ENCODE data around the gene SFSWAP. TPM values are rescaled to one million over a fixed set of nuclear protein-coding genes. Genes with fewer than 3 reads are reported as not detected.

SFSWAP gene
- polyA plus RNA-seq, 1 donor from 2014 or later: 56.6 TPM

DNA sequence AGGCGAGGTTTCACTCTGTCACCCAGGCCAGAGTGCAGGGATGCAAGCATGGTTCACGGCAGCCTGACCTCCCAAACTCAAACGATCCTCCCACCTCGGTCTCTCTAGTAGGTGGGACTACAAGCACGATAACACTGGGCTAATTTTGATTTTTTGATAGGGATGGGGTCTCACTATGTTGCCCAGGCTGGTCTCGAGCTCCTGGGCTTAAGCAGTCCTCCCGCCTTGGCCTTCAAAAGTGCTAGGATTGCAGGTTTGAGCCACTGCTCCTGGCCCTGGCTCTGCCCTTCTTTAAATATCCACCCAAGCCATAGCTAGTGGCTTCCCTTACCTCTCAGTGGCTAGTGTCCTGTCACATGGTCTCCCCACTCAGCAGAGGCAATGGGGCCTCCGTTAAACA is 17.8 kb downstream of the SFSWAP start:
- H3K79me2 ChIP-seq (replicated peaks; ENCODE audit: insufficient read depth, low read length): no peaks in the 10 kb centered on the region
- H3K9me3 ChIP-seq (ENCODE audit: low read length): no peaks in the 10 kb centered on the region
- no peak overlapping the region for H3K4me2 ChIP-seq (ENCODE audit: low read length)
- H3K27me3 ChIP-seq (ENCODE audit: insufficient read depth, low read depth, low read length): no peaks in the 10 kb centered on the region
- H3F3A ChIP-seq (ENCODE audit: insufficient read depth, low read length, poor library complexity, severe bottlenecking): no peaks in the 10 kb centered on the region
- H3K9ac ChIP-seq (ENCODE audit: low read length): no peak overlapping the region
- no peak overlapping the region for H2AFZ ChIP-seq (ENCODE audit: low read depth, low read length)
- no peaks in the 10 kb centered on the region for H3K9me2 ChIP-seq (ENCODE audit: insufficient read depth, low read length)
- no peak for TF ChIP-seq RAD21 (conservative IDR thresholded peaks at IDR 0.05)
- no peak for TF ChIP-seq TAF1 (IDR thresholded peaks at IDR 0.05; ENCODE audit: low read depth)
- TF ChIP-seq MXI1 (conservative IDR thresholded peaks at IDR 0.05; ENCODE audit: poor library complexity, severe bottlenecking): no peak
- no peak for TF ChIP-seq EZH2 (IDR thresholded peaks at IDR 0.05; ENCODE audit: borderline replicate concordance, insufficient read depth, low read length, poor library complexity, severe bottlenecking)
- TF ChIP-seq POLR2AphosphoS5 (IDR thresholded peaks at IDR 0.05): no peak
- TF ChIP-seq EP300 (conservative IDR thresholded peaks at IDR 0.05; ENCODE audit: poor library complexity, severe bottlenecking): no peak
- TF ChIP-seq CTCF (IDR thresholded peaks at IDR 0.05; ENCODE audit: poor library complexity, severe bottlenecking): no peak
- no peak for TF ChIP-seq SMC3 (conservative IDR thresholded peaks at IDR 0.05; ENCODE audit: poor library complexity)
- TF ChIP-seq, protein P1, sequence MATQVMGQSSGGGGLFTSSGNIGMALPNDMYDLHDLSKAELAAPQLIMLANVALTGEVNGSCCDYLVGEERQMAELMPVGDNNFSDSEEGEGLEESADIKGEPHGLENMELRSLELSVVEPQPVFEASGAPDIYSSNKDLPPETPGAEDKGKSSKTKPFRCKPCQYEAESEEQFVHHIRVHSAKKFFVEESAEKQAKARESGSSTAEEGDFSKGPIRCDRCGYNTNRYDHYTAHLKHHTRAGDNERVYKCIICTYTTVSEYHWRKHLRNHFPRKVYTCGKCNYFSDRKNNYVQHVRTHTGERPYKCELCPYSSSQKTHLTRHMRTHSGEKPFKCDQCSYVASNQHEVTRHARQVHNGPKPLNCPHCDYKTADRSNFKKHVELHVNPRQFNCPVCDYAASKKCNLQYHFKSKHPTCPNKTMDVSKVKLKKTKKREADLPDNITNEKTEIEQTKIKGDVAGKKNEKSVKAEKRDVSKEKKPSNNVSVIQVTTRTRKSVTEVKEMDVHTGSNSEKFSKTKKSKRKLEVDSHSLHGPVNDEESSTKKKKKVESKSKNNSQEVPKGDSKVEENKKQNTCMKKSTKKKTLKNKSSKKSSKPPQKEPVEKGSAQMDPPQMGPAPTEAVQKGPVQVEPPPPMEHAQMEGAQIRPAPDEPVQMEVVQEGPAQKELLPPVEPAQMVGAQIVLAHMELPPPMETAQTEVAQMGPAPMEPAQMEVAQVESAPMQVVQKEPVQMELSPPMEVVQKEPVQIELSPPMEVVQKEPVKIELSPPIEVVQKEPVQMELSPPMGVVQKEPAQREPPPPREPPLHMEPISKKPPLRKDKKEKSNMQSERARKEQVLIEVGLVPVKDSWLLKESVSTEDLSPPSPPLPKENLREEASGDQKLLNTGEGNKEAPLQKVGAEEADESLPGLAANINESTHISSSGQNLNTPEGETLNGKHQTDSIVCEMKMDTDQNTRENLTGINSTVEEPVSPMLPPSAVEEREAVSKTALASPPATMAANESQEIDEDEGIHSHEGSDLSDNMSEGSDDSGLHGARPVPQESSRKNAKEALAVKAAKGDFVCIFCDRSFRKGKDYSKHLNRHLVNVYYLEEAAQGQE (IDR thresholded peaks at IDR 0.05; ENCODE audit: borderline replicate concordance): no peak
- H3K36me3 ChIP-seq (ENCODE audit: insufficient read depth, low read length): peaks cover 14% of the 10 kb centered on the region
- H3K27ac ChIP-seq (ENCODE audit: low read length): no peak overlapping the region
- no peak overlapping the region for H3K4me3 ChIP-seq (ENCODE audit: low read length)
- no peaks in the 10 kb centered on the region for H4K20me1 ChIP-seq (ENCODE audit: insufficient read depth)

GRCh38 chr12:131729254-131729955 is 18.5 kb downstream of the SFSWAP start:
- no peaks in the 10 kb centered on the region for H3K79me2 ChIP-seq (replicated peaks; ENCODE audit: insufficient read depth, low read length)
- H3K9me3 ChIP-seq (ENCODE audit: low read length): no peaks in the 10 kb centered on the region
- no peaks in the 10 kb centered on the region for H3K9me2 ChIP-seq (ENCODE audit: insufficient read depth, low read length)
- H3K27me3 ChIP-seq (ENCODE audit: insufficient read depth, low read depth, low read length): no peaks in the 10 kb centered on the region
- peaks cover 14% of the 10 kb centered on the region for H3K36me3 ChIP-seq (ENCODE audit: insufficient read depth, low read length)
- H3F3A ChIP-seq (ENCODE audit: insufficient read depth, low read length, poor library complexity, severe bottlenecking): no peaks in the 10 kb centered on the region
- no peak overlapping the region for H3K4me2 ChIP-seq (ENCODE audit: low read length)
- no peak overlapping the region for H3K27ac ChIP-seq (ENCODE audit: low read length)
- no peaks in the 10 kb centered on the region for H4K20me1 ChIP-seq (ENCODE audit: insufficient read depth)
- no peak overlapping the region for H2AFZ ChIP-seq (ENCODE audit: low read depth, low read length)
- no peak overlapping the region for H3K9ac ChIP-seq (ENCODE audit: low read length)
- TF ChIP-seq TAF1 (IDR thresholded peaks at IDR 0.05; ENCODE audit: low read depth): no peak
- no peak for TF ChIP-seq CTCF (IDR thresholded peaks at IDR 0.05; ENCODE audit: poor library complexity, severe bottlenecking)
- no peak for TF ChIP-seq POLR2AphosphoS5 (IDR thresholded peaks at IDR 0.05)
- TF ChIP-seq EZH2 (IDR thresholded peaks at IDR 0.05; ENCODE audit: borderline replicate concordance, insufficient read depth, low read length, poor library complexity, severe bottlenecking): no peak
- TF ChIP-seq RAD21 (conservative IDR thresholded peaks at IDR 0.05): no peak
- TF ChIP-seq SMC3 (conservative IDR thresholded peaks at IDR 0.05; ENCODE audit: poor library complexity): no peak
- TF ChIP-seq EP300 (conservative IDR thresholded peaks at IDR 0.05; ENCODE audit: poor library complexity, severe bottlenecking): no peak
- TF ChIP-seq, protein P1 (IDR thresholded peaks at IDR 0.05; ENCODE audit: borderline replicate concordance): no peak
- TF ChIP-seq MXI1 (conservative IDR thresholded peaks at IDR 0.05; ENCODE audit: poor library complexity, severe bottlenecking): no peak
- H3K4me3 ChIP-seq (ENCODE audit: low read length): no peak overlapping the region

All from neural cell (in vitro differentiated cells).